SK-N-SH (cell line): ENCODE measurements around the gene DUS4L.

Source experiments
- CTCF ChIP-seq: fragments of 200-600 bp; sonication (generic); IDR thresholded peaks from 2 replicates; pipeline ENCODE4 v1.6.1; 2017; ENCODE audit warnings: antibody characterized with exemption, mild to moderate bottlenecking, moderate library complexity
- FOXM1 ChIP-seq: IDR thresholded peaks from 2 replicates; pipeline ENCODE4 v1.4.0; 2012; ENCODE audit warnings: low read depth, mild to moderate bottlenecking
- PBX3 ChIP-seq: IDR thresholded peaks from 2 replicates; pipeline ENCODE4; 2012
- REST ChIP-seq: IDR thresholded peaks from 2 replicates; pipeline ENCODE4 v1.6.1; 2012; ENCODE audit warnings: mild to moderate bottlenecking, low read depth, low read length, moderate library complexity
- TAF1 ChIP-seq: IDR thresholded peaks from 2 replicates; pipeline ENCODE4 v1.6.1; 2012; ENCODE audit warnings: low read depth, mild to moderate bottlenecking, low read length, moderate library complexity, borderline replicate concordance

- no peak for TF ChIP-seq CTCF
- TF ChIP-seq REST, result no peak
- TF ChIP-seq TAF1, result no peak
- TF ChIP-seq PBX3, result no peak
- no peak for TF ChIP-seq FOXM1
These were observed 29.2 kb downstream of the DUS4L start for GRCh38 chr7:107593025-107593410.
